ENCODE results near the gene PTGIS.

The PTGIS gene

DNA sequence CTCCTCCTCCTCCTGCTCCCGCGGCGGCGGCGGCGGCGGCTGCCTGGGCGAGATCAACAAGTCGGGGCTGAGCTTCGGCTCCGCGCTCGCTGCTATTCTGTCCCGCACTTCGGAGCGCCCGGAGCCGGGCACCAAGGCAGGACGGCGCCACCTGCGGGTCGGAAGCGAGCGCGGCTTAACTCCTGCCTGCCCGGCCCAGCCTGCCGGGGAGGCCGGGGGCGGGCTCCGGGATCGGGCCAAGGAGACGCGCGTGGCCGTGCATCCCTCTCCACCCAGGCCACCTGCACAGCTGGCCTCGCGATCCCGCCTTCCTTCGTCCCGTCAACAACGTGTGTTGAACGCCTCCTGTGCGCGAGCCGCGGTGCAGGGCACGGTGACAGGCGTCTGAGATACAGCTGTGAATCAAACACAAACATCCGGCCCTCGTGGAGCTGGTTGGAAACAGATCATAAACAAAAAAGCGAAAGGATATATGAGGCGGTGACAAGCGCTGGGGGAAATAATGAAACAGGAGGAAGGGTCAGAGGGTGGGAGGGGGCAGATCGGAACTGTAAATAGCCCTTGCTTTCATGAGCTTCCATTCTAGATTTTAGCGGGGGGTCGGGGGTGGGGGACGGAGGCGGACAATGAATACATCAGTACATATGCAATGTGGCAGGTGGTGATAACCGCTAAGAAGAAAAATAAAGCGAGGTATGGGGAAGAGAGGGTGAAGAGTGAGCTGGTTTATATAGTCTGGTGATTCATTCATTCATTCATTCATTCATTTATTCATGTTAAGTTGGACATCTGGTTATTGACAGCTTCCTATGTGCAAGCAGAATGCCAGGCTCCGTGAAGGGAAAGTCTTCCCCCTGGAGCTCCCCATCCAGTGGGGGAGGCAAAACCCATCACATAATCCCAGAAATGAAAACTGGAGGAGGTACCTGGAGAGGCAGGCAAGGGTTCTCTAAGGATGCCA lies 83.5 kb downstream of the PTGIS start:
- no peak overlapping the region for H3K4me3 ChIP-seq (ENCODE audit: low read length)
- no peaks in the 10 kb centered on the region for H3K9me3 ChIP-seq (ENCODE audit: control insufficient read depth, low read length)
- H3K9ac ChIP-seq (ENCODE audit: low read length) = no peak overlapping the region
- H3K4me1 ChIP-seq (ENCODE audit: control insufficient read depth, insufficient read depth, low read length) = peaks cover 8% of the 10 kb centered on the region
- no peaks in the 10 kb centered on the region for H3K36me3 ChIP-seq (ENCODE audit: control insufficient read depth, insufficient read depth, low read length)
- H3K27me3 ChIP-seq (ENCODE audit: control insufficient read depth, insufficient read depth, low read length) = peaks cover 35% of the 10 kb centered on the region

DNA sequence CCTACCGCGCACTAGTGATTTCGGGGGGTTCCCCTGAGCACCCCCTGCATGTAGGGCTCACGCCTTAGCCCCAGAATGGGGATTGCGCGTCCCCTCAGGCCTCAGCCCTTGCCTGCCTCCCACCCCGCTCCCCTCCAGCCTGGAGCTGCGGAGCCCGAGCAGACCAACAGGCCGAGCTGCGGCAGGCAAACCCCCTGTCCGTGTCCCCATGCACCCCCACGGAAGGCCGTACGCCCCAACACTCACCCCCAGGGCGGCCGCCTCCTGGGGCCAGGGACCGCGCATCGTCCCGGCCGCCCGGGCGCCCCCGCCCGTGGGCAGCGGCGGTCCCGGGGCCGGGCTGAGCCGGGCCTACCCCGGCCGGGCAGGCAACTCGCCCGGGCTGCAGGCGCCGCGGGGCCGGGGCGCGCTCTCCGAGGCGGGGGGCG lies 84.2 kb downstream of the PTGIS start:
- Histone ChIP-seq H3K9me3 (ENCODE audit: control insufficient read depth, low read length) (no peaks in the 10 kb centered on the region), H3K36me3 (ENCODE audit: control insufficient read depth, insufficient read depth, low read length) (no peaks in the 10 kb centered on the region), H3K9ac (ENCODE audit: low read length) (no peak overlapping the region), H3K27me3 (ENCODE audit: control insufficient read depth, insufficient read depth, low read length) (peaks cover 35% of the 10 kb centered on the region), H3K4me1 (ENCODE audit: control insufficient read depth, insufficient read depth, low read length) (peaks cover 9% of the 10 kb centered on the region), H3K4me3 (ENCODE audit: low read length) (no peak overlapping the region)

DNA sequence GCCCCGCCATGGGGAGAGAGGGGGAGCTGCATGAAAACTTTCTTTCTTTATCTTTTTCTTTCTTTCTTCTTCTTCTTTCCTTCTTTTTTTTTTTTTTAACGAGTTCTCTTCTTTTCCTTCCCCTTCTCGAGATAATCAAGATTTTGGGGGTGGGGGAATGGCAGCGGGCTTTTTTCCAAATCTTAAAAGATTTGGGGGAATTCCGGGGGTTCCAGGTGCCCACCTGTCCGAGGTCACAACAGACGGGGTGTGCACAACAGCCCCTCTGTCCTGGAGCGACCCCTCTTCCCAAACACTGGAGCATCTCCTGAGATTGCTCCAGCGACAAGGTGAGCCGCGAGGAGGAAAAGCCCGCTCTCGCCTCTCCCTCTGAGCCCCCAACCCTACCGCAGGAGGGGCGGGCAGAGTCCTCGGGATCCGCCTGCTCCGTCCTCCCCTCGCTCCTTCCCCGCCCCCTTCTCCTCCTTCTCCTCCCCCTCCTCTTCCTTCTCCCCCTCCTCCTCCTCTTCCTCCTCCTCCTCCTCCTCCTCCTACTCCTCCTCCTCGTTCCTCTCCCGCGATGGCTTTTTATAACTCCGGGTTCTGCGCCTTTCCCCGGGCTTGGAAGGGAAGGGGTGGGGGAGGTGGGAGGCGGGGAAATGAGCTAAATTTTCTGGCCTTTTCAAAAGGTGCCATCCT lies 84.8 kb downstream of the PTGIS start:
- Histone ChIP-seq H3K4me3 (ENCODE audit: low read length) (no peak overlapping the region), H3K9me3 (ENCODE audit: control insufficient read depth, low read length) (no peaks in the 10 kb centered on the region), H3K36me3 (ENCODE audit: control insufficient read depth, insufficient read depth, low read length) (no peaks in the 10 kb centered on the region), H3K4me1 (ENCODE audit: control insufficient read depth, insufficient read depth, low read length) (peaks cover 13% of the 10 kb centered on the region), H3K27me3 (ENCODE audit: control insufficient read depth, insufficient read depth, low read length) (peaks cover 39% of the 10 kb centered on the region), H3K9ac (ENCODE audit: low read length) (no peak overlapping the region)

DNA sequence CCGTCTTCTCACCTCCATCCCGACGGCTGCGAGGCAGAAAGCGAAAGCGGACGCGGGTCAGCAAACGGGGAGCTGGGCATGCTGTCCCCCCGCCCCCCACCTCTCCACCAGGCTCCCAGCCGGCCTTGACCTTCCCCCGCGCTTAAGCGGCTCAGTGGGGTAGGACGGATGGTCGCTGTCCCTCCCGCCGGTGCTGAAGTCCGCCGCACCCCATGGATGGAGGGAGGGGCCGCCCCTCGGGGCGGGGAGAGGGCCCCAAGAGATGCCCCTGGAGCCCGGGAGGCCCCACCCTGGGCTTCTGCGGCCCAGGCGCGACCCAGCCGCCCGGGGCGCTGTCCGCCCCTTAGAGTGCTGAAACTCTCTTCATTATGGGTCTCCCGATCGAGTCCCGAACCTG lies 85.3 kb downstream of the PTGIS start, which contains the start of gene KCNB1:
TSS of gene KCNB1 (minus strand) at position 48 of the 397 bp plus-strand sequence. CDS start 188 bp downstream, outside the sequence.
- no peak within 1 kb of the TSS for H3K9ac ChIP-seq (ENCODE audit: low read length)
- H3K27me3 ChIP-seq (ENCODE audit: control insufficient read depth, insufficient read depth, low read length) = peaks cover 44% of the 10 kb centered on the region
- no peaks in the 10 kb centered on the region for H3K36me3 ChIP-seq (ENCODE audit: control insufficient read depth, insufficient read depth, low read length)
- no peaks in the 10 kb centered on the region for H3K9me3 ChIP-seq (ENCODE audit: control insufficient read depth, low read length)
- peaks cover 13% of the 10 kb centered on the region for H3K4me1 ChIP-seq (ENCODE audit: control insufficient read depth, insufficient read depth, low read length)
- H3K4me3 ChIP-seq (ENCODE audit: low read length) = no peak within 1 kb of the TSS

DNA sequence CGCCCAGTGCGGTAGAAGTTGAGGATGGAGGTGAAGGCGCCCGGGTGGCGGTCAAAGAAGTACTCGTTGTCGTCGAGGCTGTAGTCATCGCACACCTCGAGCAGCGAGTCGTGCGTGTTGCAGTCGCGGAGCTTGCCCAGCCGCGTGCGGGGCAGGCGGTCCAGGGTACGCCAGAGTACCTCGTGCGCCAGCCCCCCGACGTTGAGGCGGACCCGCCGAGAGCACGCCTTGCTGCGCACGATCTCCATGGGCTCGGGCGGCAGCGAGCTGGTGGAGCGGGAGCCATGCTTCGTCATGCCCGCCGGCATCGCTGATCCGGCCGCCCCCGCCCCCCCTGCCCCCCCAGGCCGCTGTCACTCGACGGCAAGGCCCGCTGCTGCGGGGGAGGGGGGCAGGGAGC lies 85.8 kb downstream of the PTGIS start:
- no peaks in the 10 kb centered on the region for H3K9me3 ChIP-seq (ENCODE audit: control insufficient read depth, low read length)
- no peak overlapping the region for H3K9ac ChIP-seq (ENCODE audit: low read length)
- H3K4me3 ChIP-seq (ENCODE audit: low read length) = no peak overlapping the region
- H3K27me3 ChIP-seq (ENCODE audit: control insufficient read depth, insufficient read depth, low read length) = peaks cover 44% of the 10 kb centered on the region
- no peaks in the 10 kb centered on the region for H3K36me3 ChIP-seq (ENCODE audit: control insufficient read depth, insufficient read depth, low read length)
- peaks cover 13% of the 10 kb centered on the region for H3K4me1 ChIP-seq (ENCODE audit: control insufficient read depth, insufficient read depth, low read length)

DNA sequence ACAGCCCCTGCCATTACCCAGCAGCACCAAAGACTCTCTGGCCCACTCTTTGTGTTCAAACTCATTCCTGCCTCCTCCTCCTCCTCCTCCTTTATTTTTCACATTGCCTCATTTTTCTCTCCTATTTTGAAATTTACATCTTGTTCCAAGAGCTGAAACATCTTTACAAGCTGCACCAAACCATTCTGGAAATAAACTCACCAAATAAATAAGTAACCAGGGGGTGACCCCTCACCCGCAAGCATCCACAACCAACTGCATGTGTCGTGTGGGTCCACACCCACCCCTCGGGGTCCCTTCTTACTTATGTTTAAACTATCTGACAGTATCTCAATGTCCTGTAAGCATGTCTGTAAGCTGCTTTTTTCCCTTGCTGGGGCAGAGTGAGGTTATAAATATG lies 86.8 kb downstream of the PTGIS start:
- no peak overlapping the region for H3K9ac ChIP-seq (ENCODE audit: low read length)

DNA sequence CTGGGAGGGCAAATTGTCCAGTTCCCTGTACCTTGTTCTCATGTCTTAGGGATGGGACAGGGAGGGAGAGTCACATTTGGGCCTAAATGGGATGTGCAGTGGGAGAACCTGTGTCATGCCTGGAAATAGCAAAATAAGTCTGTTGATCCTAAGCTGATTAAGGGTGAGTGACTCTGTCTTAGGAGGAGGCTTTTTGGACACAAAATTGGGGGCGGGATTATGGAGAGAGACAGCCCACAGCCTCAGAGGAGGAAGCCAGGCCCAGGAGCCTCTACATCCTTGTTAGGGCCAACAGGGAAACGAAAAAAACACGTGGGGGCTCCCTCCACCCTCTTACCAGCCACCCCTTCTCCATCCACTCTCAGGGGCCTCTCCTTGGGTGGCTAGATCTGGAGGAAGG lies 87.7 kb downstream of the PTGIS start:
- H3K4me3 ChIP-seq (ENCODE audit: low read length) = no peak overlapping the region
- H3K36me3 ChIP-seq (ENCODE audit: control insufficient read depth, insufficient read depth, low read length) = no peaks in the 10 kb centered on the region
- no peaks in the 10 kb centered on the region for H3K9me3 ChIP-seq (ENCODE audit: control insufficient read depth, low read length)
- H3K9ac ChIP-seq (ENCODE audit: low read length) = no peak overlapping the region
- peaks cover 37% of the 10 kb centered on the region for H3K27me3 ChIP-seq (ENCODE audit: control insufficient read depth, insufficient read depth, low read length)
- peaks cover 13% of the 10 kb centered on the region for H3K4me1 ChIP-seq (ENCODE audit: control insufficient read depth, insufficient read depth, low read length)

More for the DNA sequence above, 86.8 kb downstream of the PTGIS start:
- Histone ChIP-seq H3K27me3 (ENCODE audit: control insufficient read depth, insufficient read depth, low read length) (peaks cover 38% of the 10 kb centered on the region), H3K4me1 (ENCODE audit: control insufficient read depth, insufficient read depth, low read length) (peaks cover 13% of the 10 kb centered on the region), H3K9me3 (ENCODE audit: control insufficient read depth, low read length) (no peaks in the 10 kb centered on the region), H3K4me3 (ENCODE audit: low read length) (no peak overlapping the region), H3K36me3 (ENCODE audit: control insufficient read depth, insufficient read depth, low read length) (no peaks in the 10 kb centered on the region)

DNA sequence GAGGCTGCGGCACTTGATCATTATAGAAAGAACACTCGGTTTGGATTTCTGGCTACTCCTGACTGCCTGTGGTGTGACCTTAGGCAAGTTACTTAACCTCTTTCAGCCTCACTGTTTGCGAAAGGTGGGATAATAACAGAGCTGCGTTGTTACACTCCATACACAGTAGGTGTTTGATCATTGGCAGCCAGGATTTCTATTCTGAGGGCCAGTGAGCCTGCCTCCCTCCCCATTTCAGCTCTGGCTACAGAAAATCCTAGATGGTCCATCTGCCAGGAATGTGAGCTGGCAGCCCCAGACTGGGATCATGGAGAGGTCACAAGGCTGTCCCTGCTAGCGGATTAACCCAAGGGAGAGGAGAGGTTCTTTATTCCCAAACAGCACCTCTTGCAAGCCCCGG lies 88.2 kb downstream of the PTGIS start:
- no peak overlapping the region for H3K4me3 ChIP-seq (ENCODE audit: low read length)
- no peaks in the 10 kb centered on the region for H3K9me3 ChIP-seq (ENCODE audit: control insufficient read depth, low read length)
- H3K4me1 ChIP-seq (ENCODE audit: control insufficient read depth, insufficient read depth, low read length) = peaks cover 13% of the 10 kb centered on the region
- no peaks in the 10 kb centered on the region for H3K36me3 ChIP-seq (ENCODE audit: control insufficient read depth, insufficient read depth, low read length)
- no peak overlapping the region for H3K9ac ChIP-seq (ENCODE audit: low read length)
- peaks cover 33% of the 10 kb centered on the region for H3K27me3 ChIP-seq (ENCODE audit: control insufficient read depth, insufficient read depth, low read length)

DNA sequence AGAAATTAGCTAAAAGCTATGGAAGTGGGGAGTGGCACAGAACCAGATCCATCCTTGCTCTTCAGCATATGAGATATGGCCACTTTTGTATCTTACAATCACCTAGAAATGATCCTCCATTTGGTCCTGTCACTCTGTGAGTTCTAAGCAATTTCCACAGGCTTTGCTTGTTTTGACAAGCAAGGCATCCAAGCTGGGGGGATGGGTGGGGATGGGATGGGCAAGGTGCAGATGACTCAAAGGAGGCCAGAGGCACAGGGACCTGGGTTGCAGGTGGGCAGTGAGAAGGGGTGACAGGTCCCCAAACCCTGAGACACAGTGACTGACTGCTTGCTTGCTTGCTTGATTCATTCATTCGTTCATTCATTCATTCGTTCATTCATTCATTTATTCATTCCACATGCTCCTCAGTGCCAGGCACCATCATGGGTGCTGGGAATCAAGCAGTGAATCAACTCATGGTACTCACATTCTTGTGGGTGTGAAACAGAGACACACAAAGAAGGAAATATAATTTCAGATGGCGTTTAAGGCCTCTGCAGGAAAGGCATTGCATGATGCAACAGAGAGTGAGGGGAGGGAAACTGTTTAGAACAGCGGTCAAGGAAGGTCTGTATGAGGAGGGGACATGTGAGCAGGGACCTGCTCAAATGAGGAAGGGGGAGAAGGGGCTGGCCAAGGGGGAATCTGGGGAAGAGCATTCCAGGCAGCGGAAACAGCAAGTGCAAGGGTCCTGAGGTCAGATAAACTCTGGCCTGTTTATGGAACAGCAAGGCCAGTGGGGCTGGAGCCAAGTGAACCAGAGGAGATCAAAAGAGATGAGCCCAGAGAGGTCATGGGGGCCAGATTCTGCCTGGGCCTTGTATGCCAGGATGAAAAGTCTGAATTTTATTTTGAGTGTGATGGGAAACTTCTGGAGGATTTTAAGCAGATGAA lies 88.9 kb downstream of the PTGIS start:
- Histone ChIP-seq H3K4me3 (ENCODE audit: low read length) (no peak overlapping the region), H3K9me3 (ENCODE audit: control insufficient read depth, low read length) (no peaks in the 10 kb centered on the region), H3K4me1 (ENCODE audit: control insufficient read depth, insufficient read depth, low read length) (peaks cover 13% of the 10 kb centered on the region), H3K36me3 (ENCODE audit: control insufficient read depth, insufficient read depth, low read length) (no peaks in the 10 kb centered on the region), H3K9ac (ENCODE audit: low read length) (no peak overlapping the region), H3K27me3 (ENCODE audit: control insufficient read depth, insufficient read depth, low read length) (peaks cover 26% of the 10 kb centered on the region)

DNA sequence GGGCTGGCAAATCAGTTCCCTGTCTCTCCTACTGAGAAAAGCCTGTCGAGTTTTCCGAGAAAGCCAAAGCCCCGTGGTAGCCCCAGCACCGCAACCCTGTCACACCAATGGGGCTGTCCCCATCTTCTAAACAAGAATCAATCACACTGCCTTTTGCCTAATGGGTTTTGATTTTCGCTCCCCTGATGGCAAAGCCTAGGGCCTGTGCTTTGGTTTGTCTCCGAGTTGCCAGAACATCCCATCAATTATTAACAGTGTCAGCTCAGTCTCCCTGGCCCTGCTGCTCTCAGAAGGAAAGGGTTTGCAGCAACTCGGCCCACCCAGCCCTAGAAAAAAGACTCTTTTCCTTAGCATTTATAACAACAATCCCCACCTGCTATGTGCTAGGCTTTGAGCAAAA lies 89.7 kb downstream of the PTGIS start:
- H3K9ac ChIP-seq (ENCODE audit: low read length) = no peak overlapping the region
- no peaks in the 10 kb centered on the region for H3K36me3 ChIP-seq (ENCODE audit: control insufficient read depth, insufficient read depth, low read length)
- no peak overlapping the region for H3K4me3 ChIP-seq (ENCODE audit: low read length)
- peaks cover 13% of the 10 kb centered on the region for H3K4me1 ChIP-seq (ENCODE audit: control insufficient read depth, insufficient read depth, low read length)
- H3K9me3 ChIP-seq (ENCODE audit: control insufficient read depth, low read length) = no peaks in the 10 kb centered on the region
- peaks cover 21% of the 10 kb centered on the region for H3K27me3 ChIP-seq (ENCODE audit: control insufficient read depth, insufficient read depth, low read length)

DNA sequence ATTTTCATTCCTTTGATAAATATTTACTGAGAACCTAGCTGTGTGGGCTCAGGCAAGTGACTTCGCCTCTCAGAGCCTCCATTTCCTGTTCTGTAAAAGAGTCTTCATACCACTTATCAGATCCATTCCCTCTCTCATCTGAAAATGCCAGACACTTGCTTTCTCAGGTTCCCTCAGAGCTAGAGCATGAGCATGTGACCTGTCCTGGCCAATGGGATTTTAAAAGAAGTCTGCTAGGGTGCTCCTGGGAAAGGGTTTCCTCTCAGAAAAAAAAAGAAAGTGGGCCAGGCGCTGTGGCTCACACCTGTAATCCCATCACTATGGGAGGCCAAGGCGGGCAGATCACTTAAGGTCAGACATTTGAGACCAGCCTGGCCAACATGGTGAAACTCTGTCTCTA lies 90.7 kb downstream of the PTGIS start:
- Histone ChIP-seq H3K27me3 (ENCODE audit: control insufficient read depth, insufficient read depth, low read length) (peaks cover 14% of the 10 kb centered on the region), H3K4me1 (ENCODE audit: control insufficient read depth, insufficient read depth, low read length) (peaks cover 13% of the 10 kb centered on the region), H3K4me3 (ENCODE audit: low read length) (no peak overlapping the region)

More for the DNA sequence above, 90.7 kb downstream of the PTGIS start:
- no peaks in the 10 kb centered on the region for H3K9me3 ChIP-seq (ENCODE audit: control insufficient read depth, low read length)
- no peaks in the 10 kb centered on the region for H3K36me3 ChIP-seq (ENCODE audit: control insufficient read depth, insufficient read depth, low read length)
- no peak overlapping the region for H3K9ac ChIP-seq (ENCODE audit: low read length)
